Smooth muscle cell of the umbilical artery (primary cell): ENCODE results near the gene C6orf132. TPM values are rescaled to one million over a fixed set of nuclear protein-coding genes. Genes with fewer than 3 reads are reported as not detected.

Experiments used
- total RNA-seq: library from RNA; depleted of rRNA; stranded (reverse); fragments of >200 nt; gene quantifications from 2 replicates; pipeline ENCODE4 v1.2.3, GENCODE V29; 2014

Gene C6orf132
- 1.5 and 2.5 TPM in 2 replicates for total RNA-seq

DNA sequence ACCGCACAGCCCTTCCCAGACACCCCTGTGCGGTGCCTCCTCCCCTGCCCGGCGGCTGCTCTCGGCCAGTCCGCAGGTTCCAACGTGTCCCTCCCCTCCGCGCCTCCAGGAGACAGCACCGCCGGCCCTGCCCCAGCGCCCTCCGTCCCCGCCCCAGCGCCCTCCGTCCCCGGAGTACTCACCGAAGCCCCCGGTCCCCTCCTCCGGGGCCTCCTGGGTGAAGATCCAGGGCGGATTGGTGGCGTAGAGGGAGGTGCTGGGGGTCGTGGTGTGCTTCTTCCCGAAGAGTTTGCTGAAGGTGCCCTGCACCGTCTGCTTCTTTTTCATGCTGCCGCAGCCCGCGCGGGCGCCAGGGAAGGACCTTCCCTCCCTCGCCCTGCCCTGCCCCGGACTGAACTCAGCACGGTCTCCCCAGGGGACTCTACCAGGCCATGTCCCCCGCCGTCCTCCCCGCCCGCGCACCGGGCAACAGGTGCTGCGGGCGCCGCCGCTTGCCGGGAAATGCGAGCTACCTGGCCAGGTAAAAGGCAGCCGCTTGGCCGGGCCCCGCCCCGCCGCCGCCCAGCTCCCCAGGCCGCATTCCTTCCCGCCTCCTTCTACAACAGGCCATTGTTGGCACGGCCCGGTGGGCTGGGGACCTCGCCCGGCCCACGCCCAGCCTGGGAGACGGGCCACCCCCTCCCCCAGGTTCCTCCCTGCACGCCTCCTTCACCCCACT lies at the start of gene C6orf132:
TSS of gene C6orf132 (minus strand) at position 503 of the 718 bp plus-strand sequence. CDS start at position 327, 176 bp downstream.

GRCh38 chr6:42173101-42173500 lies 30.7 kb upstream of the C6orf132 start, which contains the start of gene GUCA1A:
TSS of gene GUCA1A (plus strand) at chr6:42173364. CDS start at chr6:42173614, 250 bp downstream.

Other genes with a start within 250 kb of the C6orf132 start
- gene USP49, start 247.2 kb downstream of the C6orf132 start, total RNA-seq, result 2.1 and 3.1 TPM in 2 replicates
- gene MED20, start 221.5 kb downstream of the C6orf132 start, total RNA-seq, result 26.0 and 28.8 TPM in 2 replicates
- gene BYSL, start 221.1 kb downstream of the C6orf132 start, total RNA-seq, result 13.1 and 19.5 TPM in 2 replicates
- 8.6 and 18.5 TPM in 2 replicates for gene CCND3, start 200.8 kb downstream of the C6orf132 start, total RNA-seq
- 10.9 and 11.0 TPM in 2 replicates for gene TAF8, start 92.1 kb downstream of the C6orf132 start, total RNA-seq
- gene GUCA1A, start 30.7 kb upstream of the C6orf132 start, total RNA-seq, result 0.30 and 0.46 TPM in 2 replicates
- gene GUCA1B, start 52.3 kb upstream of the C6orf132 start, total RNA-seq, result 0.30 and 0.69 TPM in 2 replicates
- 42.2 and 44.8 TPM in 2 replicates for gene MRPS10, start 75.2 kb upstream of the C6orf132 start, total RNA-seq